ENCODE results near the gene NAB1. TPM values are rescaled to one million over a fixed set of nuclear protein-coding genes. Genes with fewer than 3 reads are reported as not detected.

Gene NAB1
- polyA plus RNA-seq, 1 donor from 2014 or later, result 49.8 TPM

DNA sequence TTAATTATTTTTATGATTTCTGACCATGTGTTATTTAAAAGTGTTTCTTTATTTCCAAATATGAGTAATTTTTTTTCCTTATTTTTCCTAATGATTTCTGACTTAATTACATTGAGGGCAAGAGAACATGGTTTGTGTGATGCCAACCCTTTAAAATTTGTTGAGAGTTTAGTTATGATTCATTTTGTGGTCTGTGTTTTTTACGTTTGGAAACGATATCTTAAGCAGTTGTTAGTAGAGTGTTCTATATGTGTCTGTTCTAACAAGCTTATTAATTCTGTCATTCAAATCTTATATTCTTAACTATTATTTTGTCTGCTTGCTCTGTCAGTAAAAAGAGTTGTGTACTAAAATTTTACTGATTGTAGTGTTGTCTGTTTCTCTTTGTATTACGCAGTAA lies 15.0 kb downstream of the NAB1 start:
- H3K4me3 ChIP-seq (ENCODE audit: low read length), result no peak overlapping the region
- H3K9ac ChIP-seq (ENCODE audit: low read length), result no peak overlapping the region
- H3K4me2 ChIP-seq (ENCODE audit: low read length), result no peak overlapping the region
- no peaks in the 10 kb centered on the region for H4K20me1 ChIP-seq (ENCODE audit: insufficient read depth)
- H3K27ac ChIP-seq (ENCODE audit: low read length), result no peak overlapping the region
- no peaks in the 10 kb centered on the region for H3K9me2 ChIP-seq (ENCODE audit: insufficient read depth, low read length)
- peaks cover 9% of the 10 kb centered on the region for H3K79me2 ChIP-seq (replicated peaks; ENCODE audit: insufficient read depth, low read length)
- no peaks in the 10 kb centered on the region for H3F3A ChIP-seq (ENCODE audit: insufficient read depth, low read length, poor library complexity, severe bottlenecking)
- no peak overlapping the region for H2AFZ ChIP-seq (ENCODE audit: low read depth, low read length)
- H3K9me3 ChIP-seq (ENCODE audit: low read length), result no peaks in the 10 kb centered on the region
- no peaks in the 10 kb centered on the region for H3K27me3 ChIP-seq (ENCODE audit: insufficient read depth, low read depth, low read length)
- H3K36me3 ChIP-seq (ENCODE audit: insufficient read depth, low read length), result no peaks in the 10 kb centered on the region
- TF ChIP-seq, protein P1, sequence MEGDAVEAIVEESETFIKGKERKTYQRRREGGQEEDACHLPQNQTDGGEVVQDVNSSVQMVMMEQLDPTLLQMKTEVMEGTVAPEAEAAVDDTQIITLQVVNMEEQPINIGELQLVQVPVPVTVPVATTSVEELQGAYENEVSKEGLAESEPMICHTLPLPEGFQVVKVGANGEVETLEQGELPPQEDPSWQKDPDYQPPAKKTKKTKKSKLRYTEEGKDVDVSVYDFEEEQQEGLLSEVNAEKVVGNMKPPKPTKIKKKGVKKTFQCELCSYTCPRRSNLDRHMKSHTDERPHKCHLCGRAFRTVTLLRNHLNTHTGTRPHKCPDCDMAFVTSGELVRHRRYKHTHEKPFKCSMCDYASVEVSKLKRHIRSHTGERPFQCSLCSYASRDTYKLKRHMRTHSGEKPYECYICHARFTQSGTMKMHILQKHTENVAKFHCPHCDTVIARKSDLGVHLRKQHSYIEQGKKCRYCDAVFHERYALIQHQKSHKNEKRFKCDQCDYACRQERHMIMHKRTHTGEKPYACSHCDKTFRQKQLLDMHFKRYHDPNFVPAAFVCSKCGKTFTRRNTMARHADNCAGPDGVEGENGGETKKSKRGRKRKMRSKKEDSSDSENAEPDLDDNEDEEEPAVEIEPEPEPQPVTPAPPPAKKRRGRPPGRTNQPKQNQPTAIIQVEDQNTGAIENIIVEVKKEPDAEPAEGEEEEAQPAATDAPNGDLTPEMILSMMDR (IDR thresholded peaks at IDR 0.05; ENCODE audit: poor library complexity, severe bottlenecking), result no peak
- no peak for TF ChIP-seq MXI1 (conservative IDR thresholded peaks at IDR 0.05; ENCODE audit: poor library complexity, severe bottlenecking)
- TF ChIP-seq, protein P2, sequence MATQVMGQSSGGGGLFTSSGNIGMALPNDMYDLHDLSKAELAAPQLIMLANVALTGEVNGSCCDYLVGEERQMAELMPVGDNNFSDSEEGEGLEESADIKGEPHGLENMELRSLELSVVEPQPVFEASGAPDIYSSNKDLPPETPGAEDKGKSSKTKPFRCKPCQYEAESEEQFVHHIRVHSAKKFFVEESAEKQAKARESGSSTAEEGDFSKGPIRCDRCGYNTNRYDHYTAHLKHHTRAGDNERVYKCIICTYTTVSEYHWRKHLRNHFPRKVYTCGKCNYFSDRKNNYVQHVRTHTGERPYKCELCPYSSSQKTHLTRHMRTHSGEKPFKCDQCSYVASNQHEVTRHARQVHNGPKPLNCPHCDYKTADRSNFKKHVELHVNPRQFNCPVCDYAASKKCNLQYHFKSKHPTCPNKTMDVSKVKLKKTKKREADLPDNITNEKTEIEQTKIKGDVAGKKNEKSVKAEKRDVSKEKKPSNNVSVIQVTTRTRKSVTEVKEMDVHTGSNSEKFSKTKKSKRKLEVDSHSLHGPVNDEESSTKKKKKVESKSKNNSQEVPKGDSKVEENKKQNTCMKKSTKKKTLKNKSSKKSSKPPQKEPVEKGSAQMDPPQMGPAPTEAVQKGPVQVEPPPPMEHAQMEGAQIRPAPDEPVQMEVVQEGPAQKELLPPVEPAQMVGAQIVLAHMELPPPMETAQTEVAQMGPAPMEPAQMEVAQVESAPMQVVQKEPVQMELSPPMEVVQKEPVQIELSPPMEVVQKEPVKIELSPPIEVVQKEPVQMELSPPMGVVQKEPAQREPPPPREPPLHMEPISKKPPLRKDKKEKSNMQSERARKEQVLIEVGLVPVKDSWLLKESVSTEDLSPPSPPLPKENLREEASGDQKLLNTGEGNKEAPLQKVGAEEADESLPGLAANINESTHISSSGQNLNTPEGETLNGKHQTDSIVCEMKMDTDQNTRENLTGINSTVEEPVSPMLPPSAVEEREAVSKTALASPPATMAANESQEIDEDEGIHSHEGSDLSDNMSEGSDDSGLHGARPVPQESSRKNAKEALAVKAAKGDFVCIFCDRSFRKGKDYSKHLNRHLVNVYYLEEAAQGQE (IDR thresholded peaks at IDR 0.05; ENCODE audit: borderline replicate concordance), result no peak
- no peak for TF ChIP-seq SMC3 (conservative IDR thresholded peaks at IDR 0.05; ENCODE audit: poor library complexity)
- TF ChIP-seq POLR2AphosphoS5 (IDR thresholded peaks at IDR 0.05), result no peak
- TF ChIP-seq RAD21 (conservative IDR thresholded peaks at IDR 0.05), result no peak
- no peak for TF ChIP-seq TAF1 (IDR thresholded peaks at IDR 0.05; ENCODE audit: low read depth)
- no peak for TF ChIP-seq EZH2 (IDR thresholded peaks at IDR 0.05; ENCODE audit: borderline replicate concordance, insufficient read depth, low read length, poor library complexity, severe bottlenecking)
- TF ChIP-seq EP300 (conservative IDR thresholded peaks at IDR 0.05; ENCODE audit: poor library complexity, severe bottlenecking), result no peak

DNA sequence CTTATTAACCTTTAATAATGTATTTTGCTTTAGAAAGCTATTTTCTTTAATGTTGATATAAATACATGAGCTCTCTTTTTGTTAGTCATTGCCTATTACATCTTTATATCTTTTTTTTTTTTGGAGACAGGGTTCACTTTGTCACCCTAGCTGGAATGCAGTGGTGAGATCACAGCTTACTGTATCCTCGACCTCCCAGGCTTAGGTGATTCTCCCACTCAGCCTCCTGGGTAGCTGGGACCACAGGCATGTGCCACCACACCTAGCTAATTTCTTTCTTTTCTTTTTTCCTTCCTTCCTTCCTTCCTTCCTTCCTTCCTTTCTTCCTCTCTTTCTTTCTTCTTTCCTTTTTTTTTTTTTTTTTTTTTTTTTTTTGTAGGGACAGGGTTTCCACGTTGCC lies 15.4 kb downstream of the NAB1 start:
- no peak overlapping the region for H3K9ac ChIP-seq (ENCODE audit: low read length)
- no peaks in the 10 kb centered on the region for H3K9me3 ChIP-seq (ENCODE audit: low read length)
- no peak overlapping the region for H3K4me3 ChIP-seq (ENCODE audit: low read length)
- no peaks in the 10 kb centered on the region for H3F3A ChIP-seq (ENCODE audit: insufficient read depth, low read length, poor library complexity, severe bottlenecking)
- no peak for TF ChIP-seq MXI1 (conservative IDR thresholded peaks at IDR 0.05; ENCODE audit: poor library complexity, severe bottlenecking)
- TF ChIP-seq RAD21 (conservative IDR thresholded peaks at IDR 0.05), result no peak
- no peak for TF ChIP-seq SMC3 (conservative IDR thresholded peaks at IDR 0.05; ENCODE audit: poor library complexity)
- TF ChIP-seq EZH2 (IDR thresholded peaks at IDR 0.05; ENCODE audit: borderline replicate concordance, insufficient read depth, low read length, poor library complexity, severe bottlenecking), result no peak
- no peak for TF ChIP-seq POLR2AphosphoS5 (IDR thresholded peaks at IDR 0.05)
- no peak for TF ChIP-seq TAF1 (IDR thresholded peaks at IDR 0.05; ENCODE audit: low read depth)
- TF ChIP-seq, protein P1 (IDR thresholded peaks at IDR 0.05; ENCODE audit: poor library complexity, severe bottlenecking), result no peak
- TF ChIP-seq, protein P2 (IDR thresholded peaks at IDR 0.05; ENCODE audit: borderline replicate concordance), result no peak
- no peak for TF ChIP-seq EP300 (conservative IDR thresholded peaks at IDR 0.05; ENCODE audit: poor library complexity, severe bottlenecking)
- H3K27ac ChIP-seq (ENCODE audit: low read length), result no peak overlapping the region
- no peaks in the 10 kb centered on the region for H4K20me1 ChIP-seq (ENCODE audit: insufficient read depth)
- peaks cover 9% of the 10 kb centered on the region for H3K79me2 ChIP-seq (replicated peaks; ENCODE audit: insufficient read depth, low read length)
- H3K4me2 ChIP-seq (ENCODE audit: low read length), result no peak overlapping the region
- H3K36me3 ChIP-seq (ENCODE audit: insufficient read depth, low read length), result no peaks in the 10 kb centered on the region
- H2AFZ ChIP-seq (ENCODE audit: low read depth, low read length), result no peak overlapping the region
- no peaks in the 10 kb centered on the region for H3K27me3 ChIP-seq (ENCODE audit: insufficient read depth, low read depth, low read length)
- no peaks in the 10 kb centered on the region for H3K9me2 ChIP-seq (ENCODE audit: insufficient read depth, low read length)
